ENCODE measurements around the gene C1QTNF1.

Gene C1QTNF1, protein sequence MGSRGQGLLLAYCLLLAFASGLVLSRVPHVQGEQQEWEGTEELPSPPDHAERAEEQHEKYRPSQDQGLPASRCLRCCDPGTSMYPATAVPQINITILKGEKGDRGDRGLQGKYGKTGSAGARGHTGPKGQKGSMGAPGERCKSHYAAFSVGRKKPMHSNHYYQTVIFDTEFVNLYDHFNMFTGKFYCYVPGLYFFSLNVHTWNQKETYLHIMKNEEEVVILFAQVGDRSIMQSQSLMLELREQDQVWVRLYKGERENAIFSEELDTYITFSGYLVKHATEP

DNA sequence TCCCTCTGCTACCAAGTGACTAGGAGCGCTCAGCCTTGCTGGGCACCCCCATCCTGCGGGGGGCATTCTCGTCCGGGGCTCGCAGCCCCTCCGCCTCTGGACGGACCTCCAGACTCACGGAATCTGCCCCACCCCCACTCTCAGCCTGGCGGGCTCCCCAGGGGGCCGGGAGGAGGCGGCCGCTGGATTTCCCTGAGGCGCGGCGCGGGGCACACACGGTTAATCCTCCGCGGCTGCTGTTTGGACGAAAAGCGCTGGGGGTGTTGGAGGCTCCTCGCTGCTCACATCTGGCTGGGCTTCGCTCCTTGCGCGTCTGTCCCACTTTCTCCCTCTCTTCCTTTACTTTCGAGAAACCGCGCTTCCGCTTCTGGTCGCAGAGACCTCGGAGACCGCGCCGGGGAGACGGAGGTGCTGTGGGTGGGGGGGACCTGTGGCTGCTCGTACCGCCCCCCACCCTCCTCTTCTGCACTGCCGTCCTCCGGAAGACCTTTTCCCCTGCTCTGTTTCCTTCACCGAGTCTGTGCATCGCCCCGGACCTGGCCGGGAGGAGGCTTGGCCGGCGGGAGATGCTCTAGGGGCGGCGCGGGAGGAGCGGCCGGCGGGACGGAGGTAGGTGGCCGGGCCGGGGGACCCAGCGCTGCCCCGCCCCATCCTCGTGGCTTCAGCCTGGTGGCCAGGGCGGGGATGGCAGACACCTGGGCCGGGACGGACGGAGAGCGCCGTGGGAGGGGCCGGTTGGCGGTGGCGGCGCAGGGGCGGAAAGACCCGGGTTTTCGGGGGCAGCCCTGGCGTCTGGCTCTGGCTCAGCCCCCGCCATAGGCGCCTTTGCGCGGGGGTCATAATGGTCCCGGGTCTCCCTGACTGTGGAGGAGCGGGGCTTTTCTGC lies at the start of gene C1QTNF1:
TSS of gene C1QTNF1 (plus strand) at position 284 of the 886 bp plus-strand sequence. CDS start 19,800 bp downstream, outside the sequence.
- DNase-seq = peak in 4 of 6 experiments; percentile 19 to 41 (median 30)

DNA sequence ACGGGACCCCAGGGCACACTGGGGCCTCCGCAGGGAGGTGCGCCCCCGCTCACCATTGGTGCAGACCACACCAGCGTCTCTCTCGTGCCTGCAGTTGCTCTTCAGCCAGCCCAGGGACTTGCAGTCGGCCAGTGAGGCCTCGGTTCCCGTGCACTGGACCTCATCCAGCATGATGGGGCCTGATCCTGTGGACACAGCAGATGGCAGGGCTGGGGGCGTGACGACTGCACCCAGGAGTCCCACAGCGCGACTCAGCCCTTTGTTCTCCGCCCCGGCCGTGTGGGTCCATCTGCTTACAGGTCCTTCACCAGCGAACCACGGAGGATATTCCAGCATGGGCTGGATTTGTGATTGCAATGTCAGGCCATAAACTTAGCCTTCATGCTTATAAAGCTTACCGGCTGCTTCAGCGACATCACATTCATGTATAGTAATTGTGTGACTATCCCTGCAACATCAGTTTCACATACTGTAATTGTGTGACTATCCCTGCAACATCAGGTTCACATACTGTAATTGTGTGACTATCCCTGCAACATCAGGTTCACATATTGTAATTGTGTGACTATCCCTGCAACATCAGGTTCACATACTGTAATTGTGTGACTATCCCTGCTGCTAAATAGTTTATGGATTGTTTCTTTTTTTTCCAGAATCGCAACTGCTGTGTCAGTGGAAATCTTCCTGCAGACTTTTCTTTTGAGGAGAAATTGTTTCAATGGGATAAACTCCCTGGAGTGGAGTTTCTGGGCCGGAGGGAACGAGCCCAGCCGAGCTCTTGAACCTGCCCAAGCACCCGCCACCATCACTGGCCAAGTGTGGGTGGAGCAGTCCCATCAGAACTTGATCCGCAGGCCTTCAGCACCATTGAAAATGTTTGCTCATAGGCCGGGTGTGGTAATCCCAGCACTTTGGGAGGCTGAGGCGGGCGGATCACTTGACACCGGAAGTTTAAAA lies 49.1 kb upstream of the C1QTNF1 start:
- DNase-seq = no peak

DNA sequence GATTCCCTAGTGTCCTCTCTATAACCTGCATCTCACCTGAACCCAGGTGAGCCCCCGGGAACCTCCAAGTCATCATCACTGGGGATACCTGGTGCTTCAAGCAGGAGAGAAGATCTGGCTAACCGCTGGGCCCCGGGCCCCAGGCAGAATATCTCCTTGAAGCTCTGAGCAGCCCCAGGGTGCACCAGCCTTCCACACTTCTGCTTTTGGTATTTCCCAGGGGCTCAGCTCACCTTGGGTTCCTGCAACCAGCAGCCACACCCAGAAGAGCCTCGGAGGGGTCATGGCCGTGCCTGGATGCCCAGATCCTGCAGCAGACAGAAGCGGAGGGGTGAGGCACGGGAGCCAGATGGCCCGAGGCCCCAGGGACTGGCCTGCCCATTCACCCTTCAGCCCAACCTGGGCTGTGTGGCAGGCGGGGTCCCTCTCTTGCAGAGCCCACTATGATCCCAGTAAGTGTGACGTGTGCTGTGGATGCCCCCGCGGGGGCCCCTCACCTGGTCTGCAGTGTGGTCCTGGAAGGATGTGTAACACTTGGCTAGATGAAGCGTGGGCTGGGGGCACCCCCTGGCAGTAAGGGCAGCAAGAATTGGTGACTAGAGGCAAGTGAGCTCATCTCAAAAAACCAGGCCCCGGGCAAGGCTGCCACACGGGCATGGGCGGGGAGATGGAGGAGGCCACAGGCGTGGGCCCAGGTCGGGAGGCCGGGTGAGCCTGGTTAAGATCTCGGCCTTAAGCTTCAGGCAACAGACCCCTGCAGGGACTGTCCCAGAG lies 46.9 kb upstream of the C1QTNF1 start:
- DNase-seq = no peak

DNA sequence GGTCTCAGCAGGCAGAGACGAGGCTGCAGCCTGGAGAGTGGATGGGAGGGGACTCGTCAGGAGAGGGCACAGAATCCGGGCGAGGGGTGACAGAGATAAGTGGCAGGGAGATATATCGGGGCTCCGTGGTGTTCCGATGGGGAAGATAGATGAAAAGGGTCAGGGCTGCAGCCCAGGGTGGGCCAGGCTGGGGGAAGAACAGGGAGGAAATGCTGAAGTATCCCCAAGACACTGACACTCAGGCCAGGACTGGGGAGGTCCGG lies 46.4 kb upstream of the C1QTNF1 start:
- no peak for DNase-seq

DNA sequence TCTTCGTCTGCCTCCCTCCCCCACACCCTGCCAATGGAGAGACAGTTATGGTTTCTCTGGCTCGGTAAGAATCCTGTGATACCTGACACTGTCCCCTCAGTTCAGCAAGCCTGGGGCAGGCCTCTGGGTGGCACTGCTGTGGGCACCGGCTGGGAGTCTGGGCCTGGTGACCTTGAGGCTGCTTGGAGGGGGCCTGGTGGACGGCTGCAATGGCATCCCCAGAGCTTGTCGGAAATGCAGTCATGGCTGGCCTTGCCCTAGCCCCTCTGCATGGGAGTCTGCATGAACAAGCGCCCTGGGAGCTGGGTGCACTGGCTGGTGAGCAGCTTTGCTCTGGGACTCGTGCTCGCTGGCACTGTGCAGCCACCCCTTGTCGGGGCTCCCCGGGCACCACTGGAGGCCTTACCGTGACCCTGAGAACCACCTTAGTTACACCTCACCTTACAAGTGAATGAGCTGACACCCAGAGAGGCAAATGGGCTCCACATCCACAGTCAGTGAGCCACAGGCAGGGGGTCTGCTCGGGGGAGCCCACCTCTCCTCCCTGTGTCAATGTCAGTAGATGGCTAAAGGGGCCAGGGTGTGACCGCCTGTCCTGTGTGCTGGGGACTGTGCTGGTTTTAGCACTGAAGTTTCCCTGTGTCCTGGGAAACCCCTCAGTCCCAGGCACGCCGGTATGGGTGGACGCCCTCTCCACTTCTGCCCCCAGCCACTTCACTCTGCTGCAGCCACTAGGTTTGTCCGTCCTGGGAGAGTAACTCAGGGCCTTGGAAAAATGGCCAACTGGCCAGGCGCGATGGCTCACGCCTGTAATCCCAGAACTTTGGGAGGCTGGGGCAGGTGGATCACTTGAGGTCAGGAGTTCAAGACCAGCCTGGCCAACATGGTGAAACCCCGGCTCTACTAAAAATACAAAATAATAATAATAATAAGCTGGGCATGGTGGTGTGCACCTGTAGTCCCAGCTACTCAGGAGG lies 45.7 kb upstream of the C1QTNF1 start:
- DNase-seq = no peak

DNA sequence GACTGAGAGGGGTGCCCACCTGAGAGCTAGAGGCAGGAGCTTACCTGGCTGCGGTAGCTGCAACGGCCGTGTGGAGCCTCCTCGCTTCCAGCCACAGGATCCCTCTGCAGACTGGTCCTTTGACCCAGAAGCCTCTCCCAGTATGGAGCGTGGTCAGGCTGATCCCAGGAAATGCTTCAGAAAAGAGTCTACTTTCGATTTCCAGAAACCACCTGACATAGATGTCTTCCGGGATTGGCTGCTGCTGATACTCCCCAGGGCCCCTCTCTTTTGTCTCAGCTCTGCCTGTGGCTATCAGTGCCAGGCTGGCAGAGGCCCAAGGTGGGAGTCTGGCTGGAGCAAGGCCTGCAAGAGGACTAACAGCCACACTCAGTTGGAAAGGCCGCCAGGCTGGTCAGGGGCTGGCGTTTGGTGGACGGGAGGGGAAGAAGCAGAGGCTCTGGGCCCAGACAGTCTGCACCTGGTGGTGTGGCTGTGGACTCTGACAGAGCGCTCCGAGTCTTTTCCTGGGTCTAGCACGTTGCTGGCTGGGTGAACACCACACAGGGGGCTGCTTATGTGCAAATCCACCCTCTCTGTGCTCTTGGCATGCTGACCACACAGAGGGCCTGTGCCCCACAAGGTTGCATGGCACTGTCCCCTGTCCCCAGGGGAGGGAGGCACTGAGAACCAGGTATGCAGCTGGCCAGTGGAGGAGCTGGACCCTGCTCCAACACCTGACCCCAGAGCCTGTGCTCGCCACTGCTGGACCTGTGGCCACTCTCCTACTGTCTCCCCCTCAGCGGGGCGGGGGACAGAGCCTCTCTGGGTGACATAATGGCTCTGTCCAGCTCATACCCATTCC lies 44.0 kb upstream of the C1QTNF1 start, which contains the start of gene LGALS3BP:
TSS of gene LGALS3BP (minus strand) at position 144 of the 844 bp plus-strand sequence. CDS start 2,732 bp downstream, outside the sequence.
- DNase-seq = peak; percentile 11 to 53 (median 31)

DNA sequence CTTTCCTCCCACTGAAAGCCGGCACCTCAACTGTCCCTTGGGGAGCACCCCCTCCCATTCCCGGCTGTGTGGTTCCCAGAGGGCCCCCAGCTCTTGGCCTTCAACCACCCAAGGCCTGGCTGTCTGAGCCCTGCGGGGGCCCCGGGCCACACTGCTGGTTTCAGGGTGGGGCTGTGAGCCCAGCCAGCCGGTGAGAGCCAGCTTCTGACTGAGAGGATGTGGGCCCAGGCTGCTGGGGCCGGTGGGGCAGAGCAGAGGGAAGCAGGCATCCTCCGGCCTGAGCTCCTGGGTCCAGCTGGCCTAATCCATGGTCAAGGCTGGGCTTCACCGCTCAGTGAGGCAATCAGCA lies 43.4 kb upstream of the C1QTNF1 start:
- no peak for DNase-seq

DNA sequence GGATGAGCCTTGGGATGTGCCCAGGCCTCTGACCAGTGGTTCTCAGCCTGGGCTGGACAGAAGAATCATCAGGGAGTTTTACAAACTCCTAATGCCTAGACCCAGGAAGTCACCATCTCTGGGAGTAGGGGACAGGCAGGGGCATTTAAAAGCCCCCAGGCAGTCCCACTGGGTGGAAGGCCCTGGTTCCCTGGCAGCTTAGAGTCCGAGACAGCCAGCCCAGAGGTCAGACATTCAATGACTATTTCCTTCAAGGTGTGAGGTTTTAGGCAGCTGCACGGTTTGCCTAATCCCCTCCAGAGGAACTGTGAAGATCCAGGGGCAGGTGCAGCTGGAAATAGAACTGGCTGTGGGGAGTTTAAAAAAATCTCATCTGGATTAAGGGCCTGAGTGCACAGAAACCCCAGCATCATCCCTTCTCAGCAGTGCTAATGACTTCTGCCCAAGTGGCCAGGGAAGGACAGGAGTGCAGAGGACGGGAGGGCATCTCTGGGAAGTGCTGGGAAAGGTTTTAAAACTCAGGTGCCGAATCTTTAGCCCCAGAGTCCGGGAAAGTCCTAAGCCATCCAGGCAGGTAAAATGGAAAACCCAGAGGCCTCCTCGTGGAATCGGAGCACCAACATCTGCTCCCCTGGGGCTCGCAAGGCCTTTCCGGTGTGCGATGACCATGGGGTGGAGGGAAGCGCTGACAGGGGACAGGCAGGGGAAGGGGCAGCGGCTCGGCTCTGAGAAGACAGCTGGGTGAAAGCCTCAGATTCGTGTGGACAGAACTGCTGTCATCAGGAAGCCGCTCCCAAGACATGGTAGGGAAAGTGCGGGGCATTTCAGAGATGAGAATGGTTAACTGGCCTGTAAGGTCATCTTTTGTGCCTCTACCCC lies 42.7 kb upstream of the C1QTNF1 start:
- no peak for DNase-seq

DNA sequence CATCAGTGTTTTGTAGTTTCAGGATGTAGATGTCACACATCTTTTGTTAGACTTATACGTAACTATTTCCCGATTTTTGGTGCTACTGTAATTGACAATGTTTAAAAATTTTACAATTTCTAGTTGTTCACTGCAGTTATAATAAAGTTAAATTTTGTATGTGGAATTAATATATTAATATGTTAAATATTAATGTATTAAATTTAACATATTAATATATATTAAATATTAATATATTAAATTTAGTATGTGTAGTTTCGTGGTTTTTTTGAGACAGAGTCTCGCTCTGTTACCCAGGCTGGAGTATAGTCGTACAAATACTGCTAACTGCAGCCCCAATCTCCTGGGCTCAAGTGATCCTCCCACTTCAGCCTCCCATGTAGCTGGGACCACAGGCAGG lies 38.6 kb upstream of the C1QTNF1 start:
- DNase-seq = no peak

DNA sequence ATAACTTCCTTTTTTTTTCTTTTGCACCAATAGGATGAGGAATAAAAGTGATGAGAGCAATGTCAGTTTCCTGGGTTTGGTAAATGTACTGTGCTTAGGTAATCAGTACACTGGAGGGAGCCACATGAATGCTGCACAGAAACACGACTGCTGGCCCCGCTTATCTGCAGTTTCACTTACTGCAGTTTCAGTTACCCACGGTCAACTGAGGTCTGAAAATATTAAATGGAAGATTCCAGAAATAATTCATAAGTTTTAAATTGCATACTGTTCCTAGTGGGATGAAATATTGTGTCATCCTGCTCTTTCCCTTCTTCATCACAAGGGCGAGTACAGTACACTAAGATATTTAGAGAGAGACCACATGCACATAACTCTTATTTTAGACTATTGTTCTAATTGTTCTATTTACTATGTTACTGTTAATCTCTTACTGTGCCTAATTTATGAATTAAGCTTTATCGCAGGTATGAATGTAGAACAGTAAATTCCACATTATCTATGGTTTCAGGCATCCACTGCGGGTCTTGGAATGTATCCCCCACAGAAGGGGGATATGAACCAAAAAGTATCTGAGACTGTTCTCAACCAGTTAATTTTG lies 37.8 kb upstream of the C1QTNF1 start:
- DNase-seq = peak in 2 of 6 experiments; percentile 13 to 15

DNA sequence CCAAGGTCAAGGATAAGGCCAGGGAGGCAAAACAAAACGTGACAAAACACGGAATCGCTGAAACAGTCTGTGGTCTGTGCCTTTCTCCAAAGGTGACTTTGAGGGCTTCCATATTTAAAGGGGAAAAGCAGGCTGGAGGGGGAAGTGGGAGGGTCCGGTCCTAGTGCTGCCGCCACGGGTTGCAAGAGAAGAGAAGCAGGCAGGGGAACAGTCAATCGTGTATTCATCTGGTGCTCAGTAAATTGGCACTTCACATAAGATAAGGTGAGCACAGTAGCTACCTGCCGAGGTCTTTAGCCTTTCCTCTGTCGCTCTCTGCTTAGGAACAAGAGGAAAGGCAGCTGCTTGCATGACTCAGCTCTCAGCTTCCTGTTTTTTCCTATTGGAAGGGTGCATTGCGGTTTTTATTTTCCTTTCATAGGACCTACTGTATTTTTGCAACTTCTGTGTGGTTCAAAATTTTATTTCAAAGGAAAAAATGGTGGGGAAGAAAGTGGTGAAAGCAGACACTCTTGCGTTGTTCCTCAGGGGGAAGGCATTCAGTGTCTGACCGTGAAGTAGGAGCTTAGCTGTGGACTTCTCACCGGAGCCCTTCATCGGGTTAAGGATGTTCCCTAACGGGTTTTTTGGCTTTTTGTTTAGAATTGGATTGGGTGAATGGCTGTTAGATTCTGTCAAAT lies 37.2 kb upstream of the C1QTNF1 start:
- no peak for DNase-seq

DNA sequence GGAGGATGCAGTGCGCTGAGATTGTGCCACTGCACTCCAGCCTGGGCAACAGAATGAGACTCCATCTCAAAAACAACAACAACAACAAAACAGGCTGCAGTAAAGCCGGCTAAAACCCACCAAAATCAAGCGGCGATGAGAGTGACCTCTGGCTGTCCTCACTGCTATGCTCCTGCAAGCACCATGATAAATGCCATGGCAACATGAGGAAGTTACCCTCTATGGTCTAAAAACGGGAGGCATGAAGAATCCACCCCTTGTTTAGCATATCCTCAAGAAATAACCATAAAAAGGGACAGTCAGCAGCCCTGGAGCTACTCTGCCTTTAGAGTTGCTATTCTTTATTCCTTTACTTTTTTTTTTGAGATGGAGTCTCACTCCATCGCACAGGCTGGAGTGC lies 35.8 kb upstream of the C1QTNF1 start:
- no peak for DNase-seq

DNA sequence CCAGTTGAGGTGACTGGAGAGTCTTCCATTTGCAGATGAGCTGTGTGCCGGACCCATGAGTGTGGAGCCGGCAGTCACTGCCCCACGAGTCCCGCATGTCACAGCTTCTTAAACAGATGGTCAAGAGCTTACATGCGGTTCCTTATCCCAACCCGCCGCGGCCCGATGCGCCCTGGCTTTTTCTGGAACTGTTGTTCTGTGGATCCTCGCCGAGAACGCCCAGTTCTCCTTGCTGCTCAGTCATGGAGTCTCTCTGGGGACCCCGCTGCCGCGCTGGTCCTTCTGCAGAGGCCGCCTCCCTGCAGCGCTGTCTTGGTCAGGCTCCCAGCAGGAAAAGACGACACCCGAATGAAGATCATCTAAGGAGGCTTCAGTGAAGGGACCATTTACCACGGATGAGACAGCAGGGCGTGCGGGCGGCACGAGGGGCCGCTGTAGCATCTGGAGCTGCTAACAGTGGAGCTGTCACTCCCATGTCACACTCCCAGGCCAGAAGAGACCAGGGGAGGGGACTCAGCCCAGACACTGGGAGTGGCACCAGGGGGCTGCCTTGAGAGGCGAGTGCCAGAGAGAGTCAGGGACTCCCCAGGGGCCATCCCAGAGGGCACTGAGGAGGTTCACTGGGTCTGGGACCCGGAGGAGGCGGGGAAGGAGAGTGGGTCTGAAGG lies 33.5 kb upstream of the C1QTNF1 start:
- DNase-seq = no peak

DNA sequence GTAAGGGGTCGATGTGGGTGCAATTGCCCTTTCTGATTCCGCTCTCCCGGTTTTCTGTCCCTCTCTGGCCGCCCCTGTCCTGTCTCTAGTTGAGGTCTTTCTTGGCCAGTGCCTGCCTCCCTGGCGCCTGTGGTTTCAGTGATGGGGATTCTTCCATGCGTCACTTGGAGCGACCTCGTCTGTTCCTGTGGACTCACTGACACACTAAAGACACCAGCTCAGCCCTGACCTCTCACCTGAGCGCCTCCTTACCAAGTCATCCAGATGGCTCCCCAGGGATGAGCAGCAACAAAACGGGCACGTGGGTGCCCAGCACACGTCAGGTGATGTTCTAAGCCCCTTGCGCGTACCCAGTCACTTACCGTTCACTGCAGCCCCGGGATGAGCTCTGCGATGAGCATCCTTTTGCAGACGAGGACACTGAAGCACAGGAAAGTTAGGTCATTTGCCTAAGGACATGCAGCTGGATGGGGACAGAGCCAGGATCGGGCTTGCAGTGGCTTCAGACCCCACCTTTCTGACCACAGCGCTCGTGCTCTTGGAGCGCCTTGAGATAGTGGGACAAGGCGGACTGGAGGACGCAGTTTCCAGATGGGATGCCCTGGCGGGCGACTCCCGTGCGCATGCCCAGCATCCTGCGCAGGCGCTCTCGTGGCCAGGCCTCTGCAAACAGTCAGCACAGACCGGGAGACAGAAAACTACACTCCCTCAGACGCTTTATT lies 32.8 kb upstream of the C1QTNF1 start:
- DNase-seq = no peak

DNA sequence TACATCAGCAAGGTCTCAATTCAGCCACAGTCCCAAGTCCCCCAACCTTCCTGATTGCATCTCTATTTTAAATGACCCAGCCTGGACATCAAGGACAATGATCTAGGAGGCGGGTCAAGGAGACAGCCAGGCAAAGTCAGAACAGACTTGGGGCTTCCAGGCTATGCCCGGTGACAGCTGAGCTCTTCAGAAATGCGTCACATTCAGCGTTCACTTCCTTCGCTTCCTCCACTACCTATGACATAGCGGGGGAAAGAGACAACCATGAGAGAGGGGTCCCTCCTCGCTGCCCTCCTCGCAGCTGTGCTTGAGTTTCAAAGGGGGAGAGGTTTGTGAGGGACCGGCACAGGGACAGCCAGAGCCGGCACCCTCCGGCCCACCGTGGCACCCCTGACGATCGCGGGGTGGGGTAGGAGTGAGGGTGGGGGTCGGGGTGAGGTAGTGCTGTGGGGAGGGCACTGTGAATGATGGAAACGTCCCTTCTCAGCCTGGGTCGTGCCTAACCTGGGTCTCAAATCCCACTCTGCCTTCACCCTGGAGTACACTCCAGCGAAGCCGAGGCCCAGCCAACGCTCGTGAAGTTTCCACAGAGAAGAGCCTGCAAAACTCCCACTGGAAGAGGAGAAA lies 31.9 kb upstream of the C1QTNF1 start:
- no peak for DNase-seq

DNA sequence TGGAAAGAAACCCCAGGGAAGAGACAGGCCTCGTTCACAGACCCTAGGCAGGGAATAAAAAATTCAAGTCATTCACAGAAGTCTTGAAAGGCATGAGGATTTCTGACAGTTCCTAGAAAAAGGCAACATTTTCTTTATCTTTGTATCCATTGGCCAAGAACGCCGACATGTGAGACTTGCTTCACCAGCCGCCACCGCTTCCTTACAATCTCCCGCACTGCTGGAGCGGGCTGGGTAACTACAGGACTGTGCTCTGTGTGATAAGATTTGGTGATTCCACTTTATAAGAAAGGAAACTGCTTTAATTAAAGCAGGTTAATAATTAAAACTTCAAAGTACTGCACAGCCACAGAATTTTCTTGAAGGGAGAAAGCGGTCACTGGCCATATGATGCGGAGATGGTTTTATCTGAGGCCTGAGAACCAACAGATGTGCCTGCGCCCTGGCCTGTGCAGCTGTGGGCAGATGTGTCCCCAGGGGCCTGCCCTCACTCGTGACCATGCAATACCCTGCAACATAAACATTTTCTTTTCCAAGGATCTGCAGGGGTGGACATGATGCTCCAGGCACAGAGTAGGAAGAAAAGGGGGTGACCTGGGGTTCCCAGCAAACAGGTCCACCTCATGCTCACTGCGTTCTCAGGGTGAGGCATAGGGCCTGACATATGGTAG lies 31.3 kb upstream of the C1QTNF1 start:
- DNase-seq = no peak
